MM.1S (cell line): Measurements from ENCODE around the gene KRT39.

Source experiments
- EZH2 ChIP-seq: fragments of 300-600 bp; sonication (generic); optimal IDR thresholded peaks from 2 replicates; pipeline ENCODE3; 2017; ENCODE audit warnings: low read depth, mild to moderate bottlenecking, antibody characterized with exemption, low read length, mixed read lengths
- TF ChIP-seq, protein P1 (sequence below): fragments of 300-600 bp; sonication (generic); IDR thresholded peaks from 2 replicates; pipeline ENCODE4 v1.5.1; 2016; ENCODE audit warnings: antibody characterized with exemption, low read length, mixed read lengths

- TF ChIP-seq EZH2: no peak
- TF ChIP-seq, protein P1, sequence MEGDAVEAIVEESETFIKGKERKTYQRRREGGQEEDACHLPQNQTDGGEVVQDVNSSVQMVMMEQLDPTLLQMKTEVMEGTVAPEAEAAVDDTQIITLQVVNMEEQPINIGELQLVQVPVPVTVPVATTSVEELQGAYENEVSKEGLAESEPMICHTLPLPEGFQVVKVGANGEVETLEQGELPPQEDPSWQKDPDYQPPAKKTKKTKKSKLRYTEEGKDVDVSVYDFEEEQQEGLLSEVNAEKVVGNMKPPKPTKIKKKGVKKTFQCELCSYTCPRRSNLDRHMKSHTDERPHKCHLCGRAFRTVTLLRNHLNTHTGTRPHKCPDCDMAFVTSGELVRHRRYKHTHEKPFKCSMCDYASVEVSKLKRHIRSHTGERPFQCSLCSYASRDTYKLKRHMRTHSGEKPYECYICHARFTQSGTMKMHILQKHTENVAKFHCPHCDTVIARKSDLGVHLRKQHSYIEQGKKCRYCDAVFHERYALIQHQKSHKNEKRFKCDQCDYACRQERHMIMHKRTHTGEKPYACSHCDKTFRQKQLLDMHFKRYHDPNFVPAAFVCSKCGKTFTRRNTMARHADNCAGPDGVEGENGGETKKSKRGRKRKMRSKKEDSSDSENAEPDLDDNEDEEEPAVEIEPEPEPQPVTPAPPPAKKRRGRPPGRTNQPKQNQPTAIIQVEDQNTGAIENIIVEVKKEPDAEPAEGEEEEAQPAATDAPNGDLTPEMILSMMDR: no peak
Measured at GRCh38 chr17:40993084-40993483, 26.3 kb upstream of the KRT39 start.
